ES-I3 (cell line): ENCODE results near the gene AGMO.
"Not testable (repeated sequence)": the region's sequence is repeated elsewhere in the genome, so short reads cannot be mapped to it uniquely, and the experiment has no call there.

ENCODE experiments used
- H3K36me3 ChIP-seq: 2 replicates; pipeline ENCODE4 v1.6.1; 2013; ENCODE audit warnings: mild to moderate bottlenecking, low read length, control low read depth, moderate library complexity; ENCODE audit not compliant: insufficient read depth
- H3K4me1 ChIP-seq: 2 replicates; pipeline ENCODE4 v1.6.1; 2013; ENCODE audit warnings: mild to moderate bottlenecking, control low read depth, low read length; ENCODE audit not compliant: insufficient read depth
- H3K9ac ChIP-seq: 2 replicates; pipeline ENCODE4 v1.6.1; 2013; ENCODE audit warnings: low read depth, mild to moderate bottlenecking, low read length, moderate library complexity
- H3K9me3 ChIP-seq: 2 replicates; pipeline ENCODE4 v1.6.1; 2013; ENCODE audit warnings: mild to moderate bottlenecking, low read length, moderate library complexity; ENCODE audit not compliant: control insufficient read depth, insufficient read depth

AGMO gene

GRCh38 chr7:15308821-15309220 is 253.0 kb downstream of the AGMO start:
- Histone ChIP-seq H3K9ac (no peak overlapping the region), H3K4me1 (no peaks in the 10 kb centered on the region), H3K9me3 (no peaks in the 10 kb centered on the region), H3K36me3 (no peaks in the 10 kb centered on the region)

GRCh38 chr7:15306296-15306695 is 255.5 kb downstream of the AGMO start:
- Histone ChIP-seq H3K36me3 (no peaks in the 10 kb centered on the region), H3K9me3 (no peaks in the 10 kb centered on the region), H3K4me1 (no peaks in the 10 kb centered on the region), H3K9ac (no peak overlapping the region)

- Histone ChIP-seq H3K9ac (no peak overlapping the region), H3K36me3 (no peaks in the 10 kb centered on the region), H3K9me3 (no peaks in the 10 kb centered on the region), H3K4me1 (no peaks in the 10 kb centered on the region)
Measured at GRCh38 chr7:15305002-15305600, 256.7 kb downstream of the AGMO start.

GRCh38 chr7:15303357-15303756 is 258.5 kb downstream of the AGMO start:
- Histone ChIP-seq H3K36me3 (no peaks in the 10 kb centered on the region), H3K9ac (no peak overlapping the region), H3K9me3 (no peaks in the 10 kb centered on the region), H3K4me1 (no peaks in the 10 kb centered on the region)

- H3K9ac ChIP-seq, H3K9me3 ChIP-seq, H3K36me3 ChIP-seq, H3K4me1 ChIP-seq: not testable (repeated sequence)
Measured at GRCh38 chr7:15300986-15301385, 260.8 kb downstream of the AGMO start.

GRCh38 chr7:15292138-15292537 is 269.7 kb downstream of the AGMO start:
- no peaks in the 10 kb centered on the region for H3K9me3 ChIP-seq
- no peaks in the 10 kb centered on the region for H3K36me3 ChIP-seq
- H3K4me1 ChIP-seq = no peaks in the 10 kb centered on the region
- H3K9ac ChIP-seq = no peak overlapping the region

- Histone ChIP-seq H3K36me3 (no peaks in the 10 kb centered on the region), H3K9ac (no peak overlapping the region), H3K9me3 (no peaks in the 10 kb centered on the region), H3K4me1 (no peaks in the 10 kb centered on the region)
Measured at GRCh38 chr7:15291699-15292098, 270.1 kb downstream of the AGMO start.

- Histone ChIP-seq H3K36me3 (no peaks in the 10 kb centered on the region), H3K4me1 (no peaks in the 10 kb centered on the region), H3K9ac (no peak overlapping the region), H3K9me3 (no peaks in the 10 kb centered on the region)
Measured at GRCh38 chr7:15288741-15289140, 273.1 kb downstream of the AGMO start.

GRCh38 chr7:15284396-15284795 is 277.4 kb downstream of the AGMO start:
- H3K9me3 ChIP-seq = no peaks in the 10 kb centered on the region
- H3K9ac ChIP-seq = no peak overlapping the region
- H3K36me3 ChIP-seq = no peaks in the 10 kb centered on the region
- peaks cover 8% of the 10 kb centered on the region for H3K4me1 ChIP-seq

GRCh38 chr7:15280078-15280733 is 281.6 kb downstream of the AGMO start:
- Histone ChIP-seq H3K9me3 (peaks cover 5% of the 10 kb centered on the region; the same call in 1 of the 2 replicates), H3K36me3 (no peaks in the 10 kb centered on the region), H3K4me1 (peaks cover 8% of the 10 kb centered on the region), H3K9ac (no peak overlapping the region)

- no peak overlapping the region for H3K9ac ChIP-seq
- H3K4me1 ChIP-seq = peaks cover 8% of the 10 kb centered on the region
- H3K9me3 ChIP-seq = peaks cover 5% of the 10 kb centered on the region; the same call in 1 of the 2 replicates
- H3K36me3 ChIP-seq = no peaks in the 10 kb centered on the region
Measured at GRCh38 chr7:15279640-15280039, 282.2 kb downstream of the AGMO start.

GRCh38 chr7:15257689-15258088 is 304.1 kb downstream of the AGMO start:
- no peaks in the 10 kb centered on the region for H3K36me3 ChIP-seq
- H3K4me1 ChIP-seq = no peaks in the 10 kb centered on the region

GRCh38 chr7:15252181-15252580 is 309.6 kb downstream of the AGMO start:
- H3K9ac ChIP-seq = no peak overlapping the region

More at GRCh38 chr7:15257689-15258088, 304.1 kb downstream of the AGMO start:
- no peak overlapping the region for H3K9ac ChIP-seq
- H3K9me3 ChIP-seq = no peaks in the 10 kb centered on the region

GRCh38 chr7:15248514-15248913 is 313.3 kb downstream of the AGMO start:
- Histone ChIP-seq H3K9ac (no peak overlapping the region), H3K9me3 (no peaks in the 10 kb centered on the region), H3K36me3 (no peaks in the 10 kb centered on the region), H3K4me1 (no peaks in the 10 kb centered on the region)

More at GRCh38 chr7:15252181-15252580, 309.6 kb downstream of the AGMO start:
- H3K4me1 ChIP-seq = no peaks in the 10 kb centered on the region
- H3K9me3 ChIP-seq = no peaks in the 10 kb centered on the region
- no peaks in the 10 kb centered on the region for H3K36me3 ChIP-seq

GRCh38 chr7:15245831-15246230 is 316.0 kb downstream of the AGMO start:
- no peaks in the 10 kb centered on the region for H3K9me3 ChIP-seq
- H3K36me3 ChIP-seq = no peaks in the 10 kb centered on the region
- no peak overlapping the region for H3K9ac ChIP-seq
- H3K4me1 ChIP-seq = no peaks in the 10 kb centered on the region
